Trophoblast cell (in vitro differentiated cells and primary cell): ENCODE data around the gene NVL.
A peak's percentile ranks its signal among the peaks of the same experiment; 100 is the strongest.
"Not testable (repeated sequence)": the region's sequence is repeated elsewhere in the genome, so short reads cannot be mapped to it uniquely, and the experiment has no call there.

Source experiments
- DNase-seq, 2 donors: peaks; one replicate each; pipeline ENCODE4 v3.0.0-alpha.2; 2016
- H2AFZ ChIP-seq: 2 replicates; pipeline ENCODE4 v1.6.1; 2013; ENCODE audit warnings: low read length, moderate library complexity, mild to moderate bottlenecking; ENCODE audit not compliant: insufficient read depth, poor library complexity
- H2AK5ac ChIP-seq: 2 replicates; pipeline ENCODE4 v1.6.1; 2013; ENCODE audit warnings: mild to moderate bottlenecking, low read length
- H2BK120ac ChIP-seq: 2 replicates; pipeline ENCODE4 v1.6.1; 2013; ENCODE audit warnings: low read length, mild to moderate bottlenecking, moderate library complexity; ENCODE audit not compliant: insufficient read depth, poor library complexity
- H2BK12ac ChIP-seq: 2 replicates; pipeline ENCODE4 v1.6.1; 2013; ENCODE audit warnings: mild to moderate bottlenecking, low read length, moderate library complexity
- H2BK5ac ChIP-seq: 2 replicates; pipeline ENCODE4 v1.6.1; 2013; ENCODE audit warnings: low read length, low read depth, moderate library complexity, mild to moderate bottlenecking; ENCODE audit not compliant: poor library complexity
- H3K14ac ChIP-seq: 2 replicates; pipeline ENCODE4 v1.6.1; 2013; ENCODE audit warnings: mild to moderate bottlenecking, low read length
- H3K18ac ChIP-seq: 2 replicates; pipeline ENCODE4 v1.6.1; 2013; ENCODE audit warnings: mild to moderate bottlenecking, low read length
- H3K23ac ChIP-seq: 2 replicates; pipeline ENCODE4 v1.6.1; 2013; ENCODE audit warnings: low read length
- H3K27ac ChIP-seq: 2 replicates; pipeline ENCODE4 v1.5.1; 2013; ENCODE audit warnings: low read depth, mild to moderate bottlenecking, inconsistent platforms, low read length, moderate library complexity
- H3K27me3 ChIP-seq: 2 replicates; pipeline ENCODE4 v1.6.1; 2013; ENCODE audit warnings: inconsistent platforms, mild to moderate bottlenecking, low read length, moderate library complexity; ENCODE audit not compliant: insufficient read depth
- H3K36me3 ChIP-seq, 2 experiments: 1 replicate in 1 of 2; 2 replicates in 1 of 2; pipeline ENCODE4 v1.6.1; 2013; ENCODE audit warnings: low read length in 2 of 2, mild to moderate bottlenecking in 2 of 2, moderate library complexity in 1 of 2; ENCODE audit not compliant: insufficient read depth in 2 of 2, control insufficient read depth in 1 of 2
- H3K4ac ChIP-seq: 2 replicates; pipeline ENCODE4 v1.6.1; 2013; ENCODE audit warnings: low read depth, mild to moderate bottlenecking, low read length, moderate library complexity
- H3K4me1 ChIP-seq, 2 experiments: 1 replicate in 1 of 2; 2 replicates in 1 of 2; pipeline ENCODE4 v1.6.1; 2013; ENCODE audit warnings: low read length in 2 of 2, mild to moderate bottlenecking in 2 of 2, moderate library complexity in 1 of 2; ENCODE audit not compliant: insufficient read depth in 2 of 2, control insufficient read depth in 1 of 2
- H3K4me2 ChIP-seq: 2 replicates; pipeline ENCODE4 v1.6.1; 2013; ENCODE audit warnings: inconsistent platforms, mild to moderate bottlenecking, low read length, moderate library complexity
- H3K4me3 ChIP-seq: 2 replicates; pipeline ENCODE4 v1.5.1; 2013; ENCODE audit warnings: mild to moderate bottlenecking, low read depth, low read length, inconsistent platforms
- H3K79me1 ChIP-seq: one replicate; pipeline ENCODE4 v1.6.1; 2013; ENCODE audit warnings: low read length
- H3K79me2 ChIP-seq: 2 replicates; pipeline ENCODE4 v1.6.1; 2013; ENCODE audit warnings: low read length, mild to moderate bottlenecking; ENCODE audit not compliant: control insufficient read depth, insufficient read depth, poor library complexity
- H3K9ac ChIP-seq: 2 replicates; pipeline ENCODE4 v1.6.1; 2013; ENCODE audit warnings: mild to moderate bottlenecking, low read length
- H3K9me3 ChIP-seq: 2 replicates; pipeline ENCODE4 v1.6.1; 2013; ENCODE audit warnings: low read depth, mild to moderate bottlenecking, control low read depth, inconsistent platforms, low read length; ENCODE audit not compliant: insufficient read depth
- H4K12ac ChIP-seq: 2 replicates; pipeline ENCODE4 v1.6.1; 2013; ENCODE audit warnings: low read depth, mild to moderate bottlenecking, low read length, moderate library complexity
- H4K8ac ChIP-seq: 2 replicates; pipeline ENCODE4 v1.6.1; 2013; ENCODE audit warnings: low read depth, mild to moderate bottlenecking, low read length, moderate library complexity
- H4K91ac ChIP-seq: one replicate; pipeline ENCODE4 v1.6.1; 2013; ENCODE audit warnings: low read depth, mild to moderate bottlenecking, low read length, moderate library complexity
- WGBS: extraction: QIAGEN DNeasy Blood & Tissue Kit; methylation state at CpG from one replicate; pipeline ENCODE4 v1.1.7; 2013; ENCODE audit warnings: missing lambda C conversion rate; ENCODE audit not compliant: insufficient read length, insufficient coverage; ENCODE audit errors: extremely low coverage; 5-methylcytosine and 5-hydroxymethylcytosine counted together

The NVL gene

GRCh38 chr1:224212618-224213061 is 117.3 kb downstream of the NVL start:
- no peak overlapping the region for H3K4ac ChIP-seq
- H2BK12ac ChIP-seq, result peak overlapping the region; percentile 20
- no peak overlapping the region for H2AK5ac ChIP-seq
- H4K8ac ChIP-seq, result peak overlapping the region; percentile 14
- peak overlapping the region; percentile 59 for H2BK120ac ChIP-seq
- no CpG with 5 or more reads among the region's 13 CpGs for WGBS
- H3K18ac ChIP-seq, result no peak overlapping the region
- peak; percentile 98 to 99 for DNase-seq
- no peaks in the 10 kb centered on the region for H3K9me3 ChIP-seq
- H3K4me1 ChIP-seq, result peaks cover 13 to 18% of the 10 kb centered on the region in 2 experiments
- peaks cover 6% of the 10 kb centered on the region for H3K79me1 ChIP-seq
- H4K12ac ChIP-seq, result no peak overlapping the region
- H3K4me2 ChIP-seq, result peak overlapping the region; percentile 27
- no peak overlapping the region for H3K4me3 ChIP-seq
- H2AFZ ChIP-seq, result no peak overlapping the region
- H2BK5ac ChIP-seq, result peak overlapping the region; percentile 50
- H3K9ac ChIP-seq, result no peak overlapping the region
- no peak overlapping the region for H3K23ac ChIP-seq
- H3K79me2 ChIP-seq, result no peaks in the 10 kb centered on the region
- H4K91ac ChIP-seq, result peak overlapping the region; percentile 67
- H3K14ac ChIP-seq, result peak overlapping the region; percentile 43
- H3K36me3 ChIP-seq, result no peaks in the 10 kb centered on the region
- H3K27me3 ChIP-seq, result no peaks in the 10 kb centered on the region
- peak overlapping the region; percentile 68 for H3K27ac ChIP-seq

DNA sequence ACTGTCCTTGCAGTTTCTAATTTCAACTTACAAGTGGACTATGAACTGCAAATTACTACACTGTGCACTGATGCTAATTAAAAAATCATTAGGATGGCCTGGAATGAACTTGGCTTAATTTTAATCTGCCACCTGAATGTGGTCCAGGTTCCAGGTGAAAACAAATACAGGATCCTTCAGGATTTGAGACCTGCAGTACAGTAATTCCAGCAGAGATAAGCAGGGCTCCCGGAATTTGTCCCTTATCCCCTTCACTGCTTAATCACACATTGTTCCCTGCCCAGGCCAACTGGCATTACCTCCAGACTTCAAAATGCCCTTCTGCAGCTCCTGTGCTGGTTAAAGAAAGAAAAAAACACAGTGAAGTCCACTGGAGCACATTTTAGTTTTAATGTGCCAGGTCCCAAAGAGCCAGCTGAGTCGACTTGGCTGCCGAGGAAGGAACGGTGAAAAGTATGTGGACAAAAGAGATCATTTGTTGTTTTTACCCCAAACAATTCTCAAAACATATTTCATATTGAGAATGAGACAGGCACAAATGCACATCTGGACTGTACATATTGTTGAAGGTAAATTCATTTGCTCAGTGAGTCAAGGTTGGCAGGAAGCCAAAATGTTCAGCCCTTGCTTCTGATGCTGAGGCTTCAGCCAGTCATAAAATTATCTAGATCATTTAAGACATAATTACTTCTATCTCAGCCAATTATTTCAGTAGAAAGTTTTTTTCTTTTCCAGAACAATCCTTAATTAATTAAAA is 118.6 kb downstream of the NVL start:
- H3K9ac ChIP-seq, result no peak overlapping the region
- no peaks in the 10 kb centered on the region for H3K27me3 ChIP-seq
- no peak overlapping the region for H2BK5ac ChIP-seq
- no peak overlapping the region for H3K18ac ChIP-seq
- no peak overlapping the region for H2AK5ac ChIP-seq
- no peak overlapping the region for H3K27ac ChIP-seq
- no peak overlapping the region for H4K12ac ChIP-seq
- no peak overlapping the region for H3K4ac ChIP-seq
- no peak overlapping the region for H2BK120ac ChIP-seq
- no peaks in the 10 kb centered on the region for H3K36me3 ChIP-seq
- H3K23ac ChIP-seq, result no peak overlapping the region
- peak overlapping the region; percentile 58 for H4K91ac ChIP-seq
- H3K4me3 ChIP-seq, result no peak overlapping the region
- no CpG with 5 or more reads among the region's 4 CpGs for WGBS
- peak overlapping the region; percentile 75 for H2BK12ac ChIP-seq
- no peak overlapping the region for H4K8ac ChIP-seq
- peaks cover 6% of the 10 kb centered on the region for H3K79me1 ChIP-seq
- H3K9me3 ChIP-seq, result no peaks in the 10 kb centered on the region
- DNase-seq, result peak in 1 of 2 donors; percentile 24
- no peaks in the 10 kb centered on the region for H3K79me2 ChIP-seq
- no peak overlapping the region for H3K14ac ChIP-seq
- H2AFZ ChIP-seq, result no peak overlapping the region
- H3K4me1 ChIP-seq, result peaks cover 13 to 18% of the 10 kb centered on the region in 2 experiments
- no peak overlapping the region for H3K4me2 ChIP-seq

GRCh38 chr1:224205931-224206538 is 123.9 kb downstream of the NVL start:
- not testable (repeated sequence) for H3K4me3 ChIP-seq, H2AFZ ChIP-seq, H3K27me3 ChIP-seq, H3K9me3 ChIP-seq, H3K18ac ChIP-seq, H4K12ac ChIP-seq, H3K79me2 ChIP-seq, H3K9ac ChIP-seq, H3K23ac ChIP-seq, H3K36me3 ChIP-seq, DNase-seq, H3K4me2 ChIP-seq
- Histone ChIP-seq H4K91ac (peak overlapping the region; percentile 51), H3K27ac (peak overlapping the region; percentile 70), H2BK5ac (peak overlapping the region; percentile 86), H2AK5ac (peak overlapping the region; percentile 64), H3K4ac (peak overlapping the region; percentile 40), H4K8ac (peak overlapping the region; percentile 74), H2BK12ac (peak overlapping the region; percentile 65), H3K14ac (peak overlapping the region; percentile 75), H2BK120ac (peak overlapping the region; percentile 63), H3K4me1 (peaks cover 23 to 27% of the 10 kb centered on the region in 2 experiments), H3K79me1 (peaks cover 18% of the 10 kb centered on the region)
- WGBS, result no CpG with 5 or more reads among the region's 10 CpGs

- WGBS, result no CpG with 5 or more reads among the region's 4 CpGs
Measured at GRCh38 chr1:224205438-224205840, 124.5 kb downstream of the NVL start.

More at GRCh38 chr1:224205438-224205840, 124.5 kb downstream of the NVL start:
- Histone ChIP-seq H3K4me2 (peak overlapping the region; percentile 15), H3K79me2 (peaks cover 2% of the 10 kb centered on the region), H2BK120ac (peak overlapping the region; percentile 63), H3K23ac (no peak overlapping the region), H3K14ac (peak overlapping the region; percentile 75), H3K18ac (peak overlapping the region; percentile 75), H3K4me1 (peaks cover 23 to 27% of the 10 kb centered on the region in 2 experiments), H3K27ac (peak overlapping the region; percentile 70), H3K27me3 (no peaks in the 10 kb centered on the region), H2AFZ (peak overlapping the region; percentile 35), H2BK5ac (peak overlapping the region; percentile 86), H2AK5ac (peak overlapping the region; percentile 87), H3K9me3 (no peaks in the 10 kb centered on the region), H3K36me3 (no peaks in the 10 kb centered on the region), H3K4ac (peak overlapping the region; percentile 40), H4K12ac (no peak overlapping the region), H3K4me3 (no peak overlapping the region), H3K79me1 (peaks cover 18% of the 10 kb centered on the region), H3K9ac (no peak overlapping the region), H4K91ac (peak overlapping the region; percentile 85), H2BK12ac (peak overlapping the region; percentile 65), H4K8ac (peak overlapping the region; percentile 74)
- DNase-seq, result peak; percentile 27 to 36
